ENCODE measurements around the gene FLVCR1. TPM values are rescaled to one million over a fixed set of nuclear protein-coding genes. Genes with fewer than 3 reads are reported as not detected.

Gene FLVCR1
- 4.9 and 7.1 TPM in 2 replicates for total RNA-seq
- long read RNA-seq: 0 reads

DNA sequence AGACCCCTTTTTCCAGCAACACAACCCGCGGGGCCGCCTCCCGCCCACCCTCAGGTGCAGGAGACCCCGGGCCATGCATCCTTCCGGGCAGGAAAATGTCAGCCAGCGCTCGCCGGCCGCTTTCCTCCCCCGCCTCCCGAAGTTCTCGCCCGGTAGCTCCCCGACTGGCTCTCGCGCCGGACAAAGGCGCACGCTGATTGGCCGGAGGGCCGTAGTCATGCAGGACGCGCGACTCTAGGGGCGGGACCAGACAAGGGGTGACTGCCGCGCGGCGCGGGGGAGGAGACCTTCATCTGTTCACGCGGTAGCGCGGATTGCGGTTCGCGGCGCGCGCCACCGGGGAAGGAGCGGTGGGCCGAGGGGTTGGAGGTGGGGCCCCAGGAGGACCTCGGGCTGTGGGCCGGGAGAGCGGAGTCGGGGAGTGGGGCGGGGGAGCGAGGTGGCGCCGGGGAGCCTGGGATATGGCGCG is at the start of gene FLVCR1:
Gene FLVCR1 (plus strand): TSS at position 284 of the 469 bp plus-strand sequence. CDS start 178 bp downstream, at position 462.
- H3K4me3 Mint-ChIP-seq (ENCODE audit: unreplicated experiment): no peak within 1 kb of the TSS
- TF ChIP-seq, protein P1, sequence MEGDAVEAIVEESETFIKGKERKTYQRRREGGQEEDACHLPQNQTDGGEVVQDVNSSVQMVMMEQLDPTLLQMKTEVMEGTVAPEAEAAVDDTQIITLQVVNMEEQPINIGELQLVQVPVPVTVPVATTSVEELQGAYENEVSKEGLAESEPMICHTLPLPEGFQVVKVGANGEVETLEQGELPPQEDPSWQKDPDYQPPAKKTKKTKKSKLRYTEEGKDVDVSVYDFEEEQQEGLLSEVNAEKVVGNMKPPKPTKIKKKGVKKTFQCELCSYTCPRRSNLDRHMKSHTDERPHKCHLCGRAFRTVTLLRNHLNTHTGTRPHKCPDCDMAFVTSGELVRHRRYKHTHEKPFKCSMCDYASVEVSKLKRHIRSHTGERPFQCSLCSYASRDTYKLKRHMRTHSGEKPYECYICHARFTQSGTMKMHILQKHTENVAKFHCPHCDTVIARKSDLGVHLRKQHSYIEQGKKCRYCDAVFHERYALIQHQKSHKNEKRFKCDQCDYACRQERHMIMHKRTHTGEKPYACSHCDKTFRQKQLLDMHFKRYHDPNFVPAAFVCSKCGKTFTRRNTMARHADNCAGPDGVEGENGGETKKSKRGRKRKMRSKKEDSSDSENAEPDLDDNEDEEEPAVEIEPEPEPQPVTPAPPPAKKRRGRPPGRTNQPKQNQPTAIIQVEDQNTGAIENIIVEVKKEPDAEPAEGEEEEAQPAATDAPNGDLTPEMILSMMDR (IDR thresholded peaks at IDR 0.05): no peak
- H3K27ac Mint-ChIP-seq (ENCODE audit: unreplicated experiment): peak within 1 kb of the TSS; percentile 96
- peaks cover 11% of the 10 kb centered on the region for H3K4me1 Mint-ChIP-seq (ENCODE audit: unreplicated experiment)
- no peaks in the 10 kb centered on the region for H3K9me3 Mint-ChIP-seq (ENCODE audit: unreplicated experiment)
- peak; percentile 99 for DNase-seq (ENCODE audit: extremely low spot score, unreplicated experiment)
- H3K27me3 Mint-ChIP-seq (ENCODE audit: unreplicated experiment): no peaks in the 10 kb centered on the region
- peaks cover 2% of the 10 kb centered on the region for H3K36me3 Mint-ChIP-seq (ENCODE audit: unreplicated experiment)

DNA sequence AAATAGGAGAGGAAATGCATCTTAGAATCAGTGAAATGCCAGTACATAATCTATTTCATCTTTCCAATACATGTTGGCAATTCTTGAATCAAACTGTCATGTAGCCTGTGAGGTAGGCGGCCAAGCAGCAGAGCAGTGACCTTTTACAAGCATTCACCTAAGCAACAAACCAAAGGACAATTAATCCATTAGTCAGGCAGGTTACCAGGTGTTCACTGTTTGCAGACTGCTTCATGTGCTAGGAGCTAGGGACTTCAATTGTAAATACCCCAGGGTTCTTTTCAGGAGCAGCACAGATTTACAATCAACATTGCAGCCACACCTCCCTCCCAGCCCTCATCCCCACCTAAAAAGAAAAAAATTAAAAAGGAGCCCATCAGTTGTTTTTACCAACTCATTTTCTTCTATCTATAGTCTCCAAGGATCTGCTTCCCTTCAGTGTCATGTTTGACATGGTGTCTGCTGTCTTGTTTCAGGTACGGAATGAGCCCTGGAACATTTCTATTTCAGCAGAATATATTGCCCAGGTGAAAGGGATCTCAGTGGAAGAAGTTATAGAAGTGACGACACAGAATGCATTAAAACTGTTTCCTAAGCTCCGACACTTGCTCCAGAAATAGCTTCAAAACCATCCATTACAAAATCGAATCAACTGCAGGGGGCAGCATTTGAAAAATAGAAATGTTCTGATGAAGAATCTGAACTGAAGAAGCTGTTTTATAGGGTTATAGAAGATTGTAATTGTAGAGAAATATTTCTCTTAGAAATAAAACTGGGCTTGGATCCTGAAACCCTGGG is 43.3 kb upstream of the FLVCR1 start:
- DNase-seq (ENCODE audit: extremely low spot score, unreplicated experiment): no peak
- Mint-ChIP-seq H3K4me3 (ENCODE audit: unreplicated experiment) (no peak overlapping the region), H3K36me3 (ENCODE audit: unreplicated experiment) (peaks cover 5% of the 10 kb centered on the region), H3K4me1 (ENCODE audit: unreplicated experiment) (no peaks in the 10 kb centered on the region), H3K27ac (ENCODE audit: unreplicated experiment) (no peak overlapping the region), H3K27me3 (ENCODE audit: unreplicated experiment) (no peaks in the 10 kb centered on the region), H3K9me3 (ENCODE audit: unreplicated experiment) (no peaks in the 10 kb centered on the region)
- TF ChIP-seq, protein P1 (IDR thresholded peaks at IDR 0.05): peak; percentile 39

DNA sequence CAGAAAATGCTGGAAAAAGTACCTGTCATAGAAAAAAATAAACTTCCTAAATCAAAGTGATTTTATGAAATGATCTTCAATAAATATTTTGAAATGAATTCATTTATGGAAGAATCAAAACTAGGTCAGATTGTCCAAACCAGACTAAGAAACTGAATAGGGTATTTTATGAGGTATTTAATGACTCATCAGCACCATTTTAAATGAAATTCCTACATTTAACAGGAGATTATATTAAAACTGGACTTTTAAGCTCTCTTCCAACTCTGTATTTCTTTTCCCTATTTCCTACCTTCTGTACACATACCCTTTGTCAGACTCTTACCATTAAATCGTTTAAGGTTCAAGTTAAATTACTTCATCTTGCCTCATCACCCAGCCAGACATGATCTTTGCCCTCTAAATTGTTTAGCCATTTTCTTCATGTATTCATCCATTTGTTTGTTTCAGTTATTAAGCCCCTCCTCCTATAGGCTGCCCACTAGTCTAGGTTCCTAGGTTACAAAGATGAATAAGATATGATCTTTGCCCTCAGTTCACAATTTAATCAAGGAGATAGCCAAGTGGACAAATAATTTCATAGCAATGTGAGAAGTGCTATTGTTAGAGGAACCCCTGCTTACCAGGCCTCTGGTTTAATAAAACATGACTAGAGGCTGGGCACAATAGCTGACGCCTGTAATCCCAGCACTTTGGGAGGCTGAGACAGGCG is 41.4 kb upstream of the FLVCR1 start:
- no peaks in the 10 kb centered on the region for H3K4me1 Mint-ChIP-seq (ENCODE audit: unreplicated experiment)
- TF ChIP-seq, protein P1 (IDR thresholded peaks at IDR 0.05): no peak
- H3K9me3 Mint-ChIP-seq (ENCODE audit: unreplicated experiment): no peaks in the 10 kb centered on the region
- no peak overlapping the region for H3K27ac Mint-ChIP-seq (ENCODE audit: unreplicated experiment)
- no peak for DNase-seq (ENCODE audit: extremely low spot score, unreplicated experiment)
- peaks cover 5% of the 10 kb centered on the region for H3K36me3 Mint-ChIP-seq (ENCODE audit: unreplicated experiment)
- H3K27me3 Mint-ChIP-seq (ENCODE audit: unreplicated experiment): no peaks in the 10 kb centered on the region
- H3K4me3 Mint-ChIP-seq (ENCODE audit: unreplicated experiment): no peak overlapping the region

DNA sequence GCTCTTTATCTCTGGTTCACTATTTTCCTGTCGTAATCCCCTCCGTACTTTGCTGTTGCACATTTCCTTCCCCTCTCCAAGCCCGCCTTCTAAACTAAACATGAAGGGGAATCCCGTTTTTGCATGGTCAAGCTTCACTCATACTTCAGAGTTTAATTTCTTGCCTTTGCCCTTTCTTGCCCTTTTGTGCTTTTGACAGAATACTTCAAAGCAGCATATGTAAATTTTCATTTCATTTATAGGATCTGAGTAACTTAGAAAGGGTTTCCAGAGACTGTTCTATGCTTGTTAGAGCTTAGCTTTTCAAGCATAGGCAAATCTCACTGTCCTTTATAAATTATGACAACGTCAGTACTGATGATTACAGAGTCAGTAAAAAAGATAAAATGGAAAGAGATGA is 38.3 kb upstream of the FLVCR1 start:
- Mint-ChIP-seq H3K9me3 (ENCODE audit: unreplicated experiment) (peaks cover 3% of the 10 kb centered on the region), H3K27ac (ENCODE audit: unreplicated experiment) (no peak overlapping the region), H3K4me3 (ENCODE audit: unreplicated experiment) (no peak overlapping the region), H3K4me1 (ENCODE audit: unreplicated experiment) (no peaks in the 10 kb centered on the region), H3K27me3 (ENCODE audit: unreplicated experiment) (no peaks in the 10 kb centered on the region), H3K36me3 (ENCODE audit: unreplicated experiment) (peaks cover 5% of the 10 kb centered on the region)
- TF ChIP-seq, protein P1 (IDR thresholded peaks at IDR 0.05): no peak
- DNase-seq (ENCODE audit: extremely low spot score, unreplicated experiment): no peak

DNA sequence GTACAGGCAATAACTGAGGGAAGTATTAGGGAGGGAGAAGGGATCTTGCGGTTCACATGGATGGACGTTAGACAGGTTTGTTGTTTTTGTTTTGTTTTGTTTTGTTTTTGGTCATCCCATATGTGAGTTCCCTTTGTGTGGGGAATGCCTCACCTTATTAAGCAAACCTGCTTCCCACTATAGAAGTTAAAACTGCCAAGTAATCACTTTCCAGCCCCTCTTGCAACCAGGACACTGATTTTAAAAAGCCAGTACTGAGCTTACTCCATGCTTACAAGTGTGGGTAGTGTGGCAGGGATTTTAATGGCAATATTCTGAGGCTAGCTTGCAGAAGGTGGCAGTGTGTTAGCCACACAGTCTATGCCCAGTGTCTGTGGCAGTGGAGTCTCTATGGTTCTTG is 37.1 kb upstream of the FLVCR1 start:
- H3K27me3 Mint-ChIP-seq (ENCODE audit: unreplicated experiment): no peaks in the 10 kb centered on the region
- TF ChIP-seq, protein P1 (IDR thresholded peaks at IDR 0.05): no peak
- H3K4me3 Mint-ChIP-seq (ENCODE audit: unreplicated experiment): no peak overlapping the region
- peaks cover 9% of the 10 kb centered on the region for H3K9me3 Mint-ChIP-seq (ENCODE audit: unreplicated experiment)
- no peak overlapping the region for H3K27ac Mint-ChIP-seq (ENCODE audit: unreplicated experiment)
- H3K4me1 Mint-ChIP-seq (ENCODE audit: unreplicated experiment): no peaks in the 10 kb centered on the region
- peaks cover 2% of the 10 kb centered on the region for H3K36me3 Mint-ChIP-seq (ENCODE audit: unreplicated experiment)
- DNase-seq (ENCODE audit: extremely low spot score, unreplicated experiment): no peak

All from osteocyte (in vitro differentiated cells).